GM10248 (cell line): ENCODE data around the gene TMIGD3.

Source experiments
- CTCF ChIA-PET: fragments of 300-600 bp; sonication (Branson Sonifier 250); formaldehyde crosslinking; extraction: SDS; loops from one replicate; lab custom pipeline; 2021; ENCODE audit warnings: antibody characterized with exemption; lab: Yijun Ruan, JAX
- POLR2A ChIA-PET: fragments of 350-650 bp; sonication (Branson Sonifier 250); formaldehyde crosslinking; extraction: SDS; loops from one replicate; lab custom pipeline; 2020; ENCODE audit warnings: antibody characterized with exemption; lab: Yijun Ruan, JAX
- DNase-seq: peaks from one replicate; pipeline ENCODE4 v3.0.0; 2012; ENCODE audit errors: extremely low spot score
- CTCF ChIP-seq: IDR thresholded peaks from 2 replicates; pipeline ENCODE4 v1.5.1; 2012; ENCODE audit warnings: mild to moderate bottlenecking, low read depth; ENCODE audit errors: extremely low read depth, missing control alignments, control extremely low read depth

TMIGD3 gene

GRCh38 chr1:111483166-111483565, 20.3 kb downstream of the TMIGD3 start:
- DNase-seq: no peak
- CTCF ChIA-PET: interaction anchor here (0.7 to 9.7 kb wide), 7 partner anchors 9 to 284 kb away, joined by 3 to 75 read pairs (median 27); partner anchors contain the start of genes C1orf162 and DDX20
- POLR2A ChIA-PET: no interaction called here
- no peak for TF ChIP-seq CTCF

- TF ChIP-seq CTCF: peak; percentile 88
- CTCF ChIA-PET: interaction anchor here (0.6 to 9.7 kb wide), 40 partner anchors 9 to 310 kb away, joined by 3 to 75 read pairs (median 4); partner anchors contain the start of genes ADORA3, ATP5PB, DDX20 and INKA2
- POLR2A ChIA-PET: interaction anchor here (1.7 kb wide), 1 partner anchor 273 kb away, joined by 4 read pairs; the partner anchor contains the start of gene DDX20
- DNase-seq: peak; percentile 74
Measured at GRCh38 chr1:111481387-111482221, 21.8 kb downstream of the TMIGD3 start.

GRCh38 chr1:111480674-111481073, 22.8 kb downstream of the TMIGD3 start:
- no peak for DNase-seq
- ChIA-PET CTCF (interaction anchor here (0.6 to 9.7 kb wide), 16 partner anchors 9 to 294 kb away, joined by 3 to 75 read pairs (median 6); partner anchors contain the start of genes ATP5PB and WDR77), POLR2A (interaction anchor here (1.7 kb wide), 1 partner anchor 274 kb away, joined by 4 read pairs; the partner anchor contains the start of gene DDX20)
- TF ChIP-seq CTCF: no peak

GRCh38 chr1:111476761-111477309, 26.6 kb downstream of the TMIGD3 start:
- ChIA-PET CTCF (interaction anchor here (1.1 to 9.7 kb wide), 8 partner anchors 9 to 293 kb away, joined by 3 to 75 read pairs (median 5); no protein-coding TSS in a partner anchor), POLR2A (interaction anchor here (0.9 kb wide), 1 partner anchor 12 kb away, joined by 3 read pairs; no protein-coding TSS in a partner anchor)
- peak; percentile 48 for DNase-seq
- TF ChIP-seq CTCF: no peak

GRCh38 chr1:111476214-111476613, 27.2 kb downstream of the TMIGD3 start:
- DNase-seq: no peak
- no peak for TF ChIP-seq CTCF
- ChIA-PET POLR2A (no interaction called here), CTCF (interaction anchor here (0.7 to 9.7 kb wide), 11 partner anchors 9 to 293 kb away, joined by 3 to 75 read pairs (median 5); no protein-coding TSS in a partner anchor)

- POLR2A ChIA-PET: no interaction called here
Measured at GRCh38 chr1:111475701-111476100, 27.7 kb downstream of the TMIGD3 start.

More at GRCh38 chr1:111475701-111476100, 27.7 kb downstream of the TMIGD3 start:
- DNase-seq: no peak
- TF ChIP-seq CTCF: no peak
- CTCF ChIA-PET: interaction anchor here (0.7 to 9.7 kb wide), 8 partner anchors 10 to 294 kb away, joined by 3 to 75 read pairs (median 6); no protein-coding TSS in a partner anchor
